HG03378 (cell line): ENCODE measurements around the gene SIM1.

Experiments
- ATAC-seq: cut with Tn5 transposase; IDR thresholded peaks from one replicate; pipeline ENCODE4 v1.9.1; 2021; ENCODE audit warnings: mild to moderate bottlenecking, moderate library complexity; ENCODE audit not compliant: unreplicated experiment

SIM1 gene

DNA sequence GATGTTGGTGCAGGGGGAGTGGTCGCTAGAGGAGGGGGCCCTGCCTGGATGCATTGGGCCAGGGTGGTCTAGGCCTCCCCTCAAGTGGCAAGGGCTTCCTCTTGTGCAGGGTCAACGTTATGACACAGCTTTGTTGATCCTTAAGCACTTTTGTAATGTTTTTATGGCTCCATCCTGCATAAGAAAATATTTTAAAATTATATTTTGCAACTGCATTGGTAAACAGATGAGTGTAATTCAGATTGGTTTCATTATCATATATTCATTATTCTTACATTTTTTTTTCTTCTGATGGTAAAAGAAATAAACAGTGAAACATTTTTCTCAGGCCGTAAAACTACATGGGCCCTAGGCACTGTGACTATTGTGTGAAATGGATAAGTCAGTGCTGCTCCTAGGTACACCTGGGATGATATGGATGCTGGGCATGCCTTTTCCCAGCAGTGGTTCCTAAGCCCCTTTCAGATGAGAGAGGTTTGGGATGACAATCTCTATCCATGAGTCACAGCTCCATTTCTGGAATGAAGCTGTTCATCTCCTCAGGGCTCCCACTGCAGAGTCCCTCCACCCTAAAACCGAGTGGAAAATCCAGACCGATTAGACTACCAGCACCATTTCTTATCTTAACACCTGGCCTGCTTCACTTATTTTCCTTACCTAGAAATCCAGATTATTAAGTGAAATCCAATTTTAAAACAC lies 5.8 kb upstream of the SIM1 start:
- no peak for ATAC-seq

DNA sequence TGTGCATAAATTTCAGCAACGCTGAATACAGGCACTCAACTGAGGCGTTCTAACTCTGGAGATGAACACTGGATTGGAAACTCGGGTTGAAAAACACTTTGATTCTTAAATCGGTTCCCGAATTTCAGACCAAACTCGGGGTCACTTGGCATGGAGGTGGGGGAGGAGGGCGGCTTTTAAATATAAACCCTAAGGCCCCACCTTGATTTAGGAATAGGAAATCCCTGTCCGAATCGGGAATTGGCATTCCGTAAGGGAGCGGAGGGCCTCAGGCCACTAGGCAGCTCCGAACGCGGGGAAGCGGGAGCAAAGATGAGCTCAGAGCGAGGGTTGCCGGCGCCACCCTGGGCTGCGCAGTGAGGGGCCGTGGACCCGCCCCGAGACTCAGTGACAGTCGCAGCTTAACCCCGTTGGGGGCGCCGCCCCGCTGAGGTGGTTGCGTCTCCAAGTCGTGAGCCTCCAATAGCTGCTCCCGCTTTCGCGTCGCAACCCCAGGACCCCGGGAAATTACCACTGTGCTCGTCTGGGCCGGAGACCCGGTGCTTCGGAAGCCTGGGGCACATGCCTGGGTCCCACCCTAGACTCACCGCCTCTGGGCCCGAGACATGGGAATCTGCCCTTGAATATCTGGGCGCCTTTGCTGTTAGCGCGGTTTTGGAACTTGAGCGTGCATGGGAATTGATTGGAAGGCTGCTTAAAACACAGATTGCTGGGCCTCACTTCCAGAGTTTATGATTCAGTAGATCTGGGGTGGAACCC lies 4.6 kb upstream of the SIM1 start:
- ATAC-seq: no peak

DNA sequence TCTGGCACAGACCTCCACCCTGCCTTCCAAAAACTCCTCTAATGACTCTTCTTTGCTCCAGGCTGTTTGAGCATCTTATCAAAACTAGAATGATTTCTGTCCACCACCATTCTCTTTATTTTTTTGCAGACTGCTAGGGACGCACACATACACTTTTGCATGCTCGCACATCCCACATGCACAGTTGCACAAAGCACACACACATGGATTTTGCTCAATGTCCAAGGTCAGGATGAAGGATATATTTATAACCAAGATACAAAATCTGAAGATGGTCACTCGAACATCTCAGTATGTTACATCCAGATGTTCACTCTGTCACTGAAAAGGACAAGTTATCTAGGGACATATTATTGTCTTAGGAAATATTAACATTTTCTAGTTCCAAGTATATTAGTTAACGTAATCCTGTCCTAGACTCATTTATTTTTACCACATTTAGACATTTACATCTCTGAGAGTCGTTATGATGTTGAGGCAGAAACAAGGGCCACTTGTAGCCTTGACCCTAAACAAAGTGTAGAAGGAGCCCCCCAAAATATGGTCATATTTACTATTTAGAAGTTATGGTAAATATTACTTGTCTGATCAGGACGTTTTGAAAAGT lies 3.4 kb upstream of the SIM1 start:
- ATAC-seq: no peak

DNA sequence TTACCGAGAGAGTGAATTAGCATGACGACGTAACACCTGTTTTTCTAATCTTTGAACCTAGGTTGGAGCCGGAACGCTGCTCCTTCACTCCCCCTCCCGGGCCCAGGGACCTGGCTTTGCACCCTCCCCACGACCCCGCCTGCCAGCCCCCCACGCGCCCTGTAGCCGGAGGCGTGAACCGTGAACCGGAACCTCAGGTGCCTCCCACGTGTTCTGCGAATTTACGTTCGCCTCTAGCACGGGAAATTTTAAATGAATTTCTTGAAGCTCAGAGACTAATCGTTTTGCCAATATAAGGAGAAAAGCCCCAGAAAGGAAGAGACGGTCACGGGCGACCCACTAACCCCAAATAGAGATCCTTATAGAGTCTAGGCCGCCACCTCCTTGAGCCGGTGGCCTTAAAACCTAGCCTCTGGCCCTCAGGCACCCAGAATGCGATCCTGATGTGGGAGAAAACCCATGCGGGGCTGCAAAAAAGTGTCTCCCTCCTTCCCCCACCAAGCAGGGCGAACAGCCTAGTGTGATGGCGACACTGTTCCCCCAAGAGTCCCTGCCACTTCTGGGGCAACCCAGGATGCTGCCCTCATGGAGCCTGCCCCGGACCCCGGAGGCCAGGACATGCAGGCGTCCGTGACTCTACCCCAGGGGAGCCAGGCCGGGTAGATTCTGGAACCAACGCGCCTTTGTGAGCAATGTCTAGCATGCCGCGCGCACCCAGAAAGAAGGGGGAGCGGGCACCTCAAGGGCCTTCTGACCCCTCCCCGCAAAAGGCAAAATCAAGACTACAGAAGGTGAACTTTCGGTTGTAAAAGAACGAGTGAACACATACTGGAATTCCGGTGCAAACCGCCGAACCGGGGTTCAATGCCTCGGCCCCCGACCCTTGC lies 2.7 kb upstream of the SIM1 start:
- no peak for ATAC-seq

DNA sequence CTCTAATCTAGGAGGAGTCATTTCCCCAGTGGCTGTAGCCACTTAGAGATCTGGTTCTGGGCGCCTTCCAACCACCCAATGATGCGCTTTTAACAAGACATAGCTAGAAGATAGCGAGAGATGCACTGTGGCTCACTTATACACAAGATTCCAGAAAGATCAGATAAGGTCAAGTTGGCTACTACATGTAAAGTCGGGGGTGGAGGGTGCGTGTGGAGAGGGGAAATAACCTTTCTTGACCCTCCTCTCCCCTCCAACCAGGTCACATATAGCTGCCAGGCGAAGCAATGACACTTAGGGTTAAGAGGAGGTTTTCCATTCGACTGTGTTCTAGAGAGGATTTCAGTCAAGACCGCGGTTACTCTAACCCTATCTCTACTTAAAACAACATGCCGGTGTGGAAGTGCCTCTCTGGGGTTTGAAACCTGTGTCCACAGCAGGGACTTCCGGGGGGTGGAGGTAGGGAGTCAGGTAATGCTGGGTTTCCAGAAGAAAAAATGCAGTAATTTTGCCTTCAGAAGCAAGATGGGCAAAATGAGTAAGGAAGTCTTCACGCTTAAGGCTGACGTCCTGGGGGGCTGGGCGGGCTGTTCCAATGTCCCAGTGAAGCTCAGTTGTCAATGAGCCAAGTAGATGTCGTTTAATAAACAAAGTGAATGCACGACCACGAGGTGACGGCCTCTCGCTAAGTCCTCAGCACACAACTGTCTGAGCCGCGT lies 1.8 kb upstream of the SIM1 start:
- no peak for ATAC-seq

DNA sequence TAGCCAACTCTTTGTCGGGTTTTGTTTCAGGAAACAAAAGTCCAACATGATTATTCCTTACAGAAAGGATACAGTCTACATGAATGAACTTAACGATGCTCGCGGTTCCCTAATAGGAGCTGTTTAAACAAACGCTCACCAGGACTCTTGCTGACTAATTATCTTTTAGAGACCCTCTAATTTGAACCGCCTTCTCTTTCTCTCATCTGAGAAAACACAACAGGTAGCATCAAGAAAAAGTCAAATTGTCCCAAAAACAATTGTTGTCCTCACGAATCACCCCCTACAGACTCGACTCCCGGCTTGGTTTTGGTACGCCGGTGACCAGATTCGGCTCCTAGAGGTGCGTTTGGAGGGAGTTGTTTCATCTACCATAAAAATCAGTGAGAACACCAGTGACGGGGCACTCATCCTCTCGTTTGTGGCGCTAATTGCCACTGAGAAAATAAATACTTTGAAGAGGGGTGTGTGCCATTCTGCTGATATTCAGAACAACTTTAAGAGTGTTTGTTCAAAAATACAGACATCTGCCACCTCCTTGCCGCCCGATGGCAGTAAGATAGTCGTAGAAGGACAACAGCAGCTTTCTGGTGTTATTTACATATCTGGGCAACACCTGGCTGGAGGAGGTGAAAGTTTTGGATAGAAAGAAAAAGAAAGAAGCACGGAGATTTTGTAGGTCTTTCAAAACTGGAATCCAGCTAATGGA lies 1.1 kb upstream of the SIM1 start:
- ATAC-seq: no peak

DNA sequence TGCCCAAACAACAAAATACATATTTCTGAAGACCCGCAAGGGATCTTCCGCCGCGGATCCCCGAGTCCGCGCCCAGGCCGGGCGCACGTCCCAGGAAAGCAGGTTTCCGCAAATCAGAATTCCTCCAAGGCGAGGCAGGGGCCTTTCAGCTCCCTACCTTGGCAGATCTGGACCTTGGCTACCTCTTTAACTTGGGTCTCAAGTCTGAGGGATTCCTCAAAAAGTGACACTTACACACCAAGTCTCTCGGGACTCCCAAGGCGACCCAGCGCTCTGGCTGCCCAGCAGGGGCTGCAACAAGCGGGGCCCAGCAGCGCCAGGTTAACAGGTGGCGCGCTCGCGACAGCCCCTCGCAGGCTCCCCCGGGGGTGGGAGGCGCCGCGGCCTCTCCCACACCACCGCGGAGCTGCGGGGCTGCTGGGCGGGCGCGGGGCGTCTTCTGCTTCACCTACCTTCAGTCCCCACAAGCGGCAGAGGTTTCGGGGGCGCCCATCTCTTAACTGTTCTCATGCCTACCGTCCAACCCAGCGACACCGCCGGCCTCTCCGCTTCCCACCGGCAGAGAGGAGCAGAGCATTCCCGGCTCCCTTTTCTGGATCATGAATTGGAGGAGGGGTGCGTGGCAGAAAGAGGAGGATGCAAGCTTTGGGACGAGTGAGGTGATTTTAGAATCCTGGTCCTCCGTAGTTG lies 414 bp downstream of the SIM1 start:
- no peak for ATAC-seq

DNA sequence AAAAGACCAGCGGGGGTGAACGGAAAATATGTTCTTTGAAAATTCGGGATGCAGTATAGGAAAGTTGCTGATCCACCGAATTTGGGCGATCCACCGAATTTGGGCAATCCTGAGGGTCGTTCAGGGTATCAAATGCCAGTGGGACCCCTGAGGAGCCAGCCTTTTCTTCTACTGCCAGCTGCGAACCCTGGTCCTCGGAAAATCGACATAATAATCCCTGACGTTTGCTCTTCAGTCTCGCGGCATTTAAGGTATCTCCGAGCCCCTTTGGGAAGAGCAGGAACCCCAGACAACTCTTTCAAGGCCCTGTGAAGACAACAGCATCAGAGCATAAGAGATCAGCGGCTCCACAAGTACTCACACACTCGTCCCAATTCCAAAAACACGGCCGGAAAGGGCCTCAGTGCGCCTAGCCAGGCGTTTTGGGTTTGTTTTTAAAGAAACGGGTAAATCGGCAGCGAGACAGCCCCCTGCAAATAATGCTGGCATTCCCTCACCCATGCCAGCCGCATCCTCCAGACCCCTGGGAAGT lies 1.0 kb downstream of the SIM1 start:
- no peak for ATAC-seq

DNA sequence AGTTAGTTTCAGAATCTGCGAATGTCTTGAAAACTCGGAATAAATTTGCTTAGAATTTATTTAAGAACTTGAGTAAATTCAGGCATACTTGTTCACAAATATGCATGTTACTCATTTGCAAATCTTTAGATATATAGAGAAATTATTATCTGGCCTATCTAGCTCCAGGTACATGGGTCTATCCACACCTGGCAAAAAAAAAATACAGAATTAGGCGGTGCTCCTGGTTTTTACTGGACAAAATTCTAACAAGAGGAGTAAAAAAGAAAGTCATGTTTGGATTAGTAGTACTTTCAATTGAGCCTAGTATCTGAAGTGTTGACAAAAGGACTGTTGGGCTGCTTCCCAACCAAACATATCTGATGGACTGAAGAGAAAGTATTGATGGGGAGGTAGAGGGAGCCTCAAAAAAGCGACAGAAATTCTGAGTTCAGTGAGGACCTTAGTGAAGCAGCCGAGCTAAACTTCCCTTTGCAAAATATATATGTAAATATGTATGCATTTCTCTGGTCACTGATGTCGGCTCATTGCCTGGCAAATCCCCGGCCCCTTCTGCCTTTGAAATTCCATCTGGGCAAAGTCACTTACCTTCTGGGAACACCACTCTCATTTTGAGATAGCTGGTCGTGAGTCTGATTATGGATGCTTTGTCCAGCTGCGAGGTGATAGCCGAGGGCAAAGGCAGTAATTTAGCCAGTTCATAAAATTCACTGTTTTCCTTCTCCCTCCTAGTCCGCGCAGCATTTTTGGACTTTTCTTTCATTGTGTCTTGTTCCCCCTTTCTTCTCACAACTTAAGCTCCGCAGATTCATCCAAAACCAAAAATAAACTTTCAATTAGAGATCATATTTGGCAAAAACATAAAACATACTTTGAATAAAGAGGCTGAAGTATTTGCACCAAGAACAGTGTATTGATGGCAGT lies 1.8 kb downstream of the SIM1 start:
- no peak for ATAC-seq

DNA sequence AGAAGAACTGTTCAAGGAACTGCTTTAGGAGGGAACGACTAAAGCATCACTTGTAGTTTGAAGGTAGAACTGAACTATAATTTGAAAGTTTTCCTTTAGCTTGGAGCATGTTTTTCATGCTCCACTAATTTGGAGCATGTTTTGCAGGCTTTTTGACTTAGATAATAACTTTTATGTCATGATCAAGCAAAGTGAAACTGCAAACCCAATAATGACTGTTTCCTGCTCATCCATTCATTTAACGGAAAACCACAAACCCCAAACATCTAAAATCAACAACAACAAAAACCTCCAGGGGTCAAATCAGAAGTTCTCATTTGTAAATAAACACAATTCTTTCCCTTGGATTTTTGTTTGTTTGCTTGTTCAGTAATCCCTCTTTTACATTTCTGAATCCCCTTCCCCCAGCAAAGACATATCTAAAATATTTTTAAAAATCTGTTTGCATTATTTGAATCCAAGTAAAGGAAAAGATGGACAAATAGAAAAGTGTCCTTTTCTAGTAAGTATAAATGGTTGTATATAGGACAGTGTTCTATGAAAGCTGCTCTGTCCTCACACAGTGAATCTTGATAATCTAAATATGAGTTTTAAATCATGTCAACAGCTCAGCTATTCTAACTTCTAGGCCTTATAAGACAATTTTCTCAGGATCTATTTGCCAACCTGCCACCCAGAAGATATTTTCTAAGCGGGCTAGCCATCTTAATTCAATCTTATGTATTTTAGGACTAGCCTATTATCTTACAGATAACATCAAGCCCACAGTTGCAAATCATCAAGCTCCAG lies 2.6 kb downstream of the SIM1 start:
- ATAC-seq: no peak

DNA sequence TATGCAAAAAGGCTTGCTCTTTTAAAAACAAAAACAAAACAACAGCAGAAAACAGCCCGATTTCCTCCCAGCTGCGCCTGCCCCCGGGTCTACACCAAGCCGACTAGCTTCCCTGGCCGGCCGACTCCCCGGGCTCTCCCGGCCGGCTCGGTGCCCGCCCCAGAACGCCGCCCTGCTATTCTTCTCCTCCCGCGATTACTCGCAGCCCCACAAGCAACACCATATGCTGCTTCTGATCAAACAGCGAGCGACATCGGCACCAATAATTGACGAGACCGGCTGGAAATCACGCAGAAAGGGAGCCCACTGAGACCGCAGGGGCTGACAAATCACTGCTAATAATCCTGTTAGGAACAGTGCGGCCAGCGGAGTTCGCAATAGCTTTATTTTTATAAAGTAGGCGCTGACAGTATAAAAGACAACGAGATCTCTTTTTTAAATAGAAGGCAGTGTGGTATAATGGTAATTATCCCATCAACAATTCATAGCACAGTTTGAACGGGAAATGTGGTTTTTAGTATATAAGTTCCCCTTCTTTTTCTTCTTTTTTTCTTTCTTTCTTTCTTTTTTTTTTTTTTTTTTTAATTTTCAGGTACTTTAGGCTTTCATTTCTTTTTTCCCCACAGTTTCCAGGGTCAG lies 3.3 kb downstream of the SIM1 start:
- ATAC-seq: no peak

DNA sequence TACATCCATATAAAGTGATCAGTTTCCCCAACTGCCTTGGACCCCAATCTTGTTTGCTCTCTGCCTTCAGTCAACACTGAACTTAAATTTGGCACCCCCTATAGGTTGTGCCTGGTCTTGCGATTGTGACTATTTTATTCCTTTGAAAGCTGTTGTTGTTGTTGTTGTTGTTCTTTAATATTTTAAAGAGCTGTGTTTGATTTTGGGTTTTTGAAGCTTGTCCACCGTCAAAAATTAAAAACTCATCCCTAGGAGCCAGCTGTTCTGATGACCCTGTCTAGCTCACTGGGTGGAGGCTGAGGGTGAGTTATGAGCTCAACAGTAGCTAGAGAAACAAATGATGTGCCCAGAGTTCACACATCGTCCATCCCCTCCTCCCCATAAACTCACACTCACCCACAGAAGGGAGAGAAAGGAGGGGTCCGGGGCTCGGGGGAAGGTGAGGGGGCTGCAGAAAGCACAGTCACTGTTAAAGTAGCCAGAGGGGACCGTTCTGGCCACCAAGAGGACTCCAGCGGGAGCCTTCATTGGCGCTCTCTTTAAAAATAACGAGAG lies 4.0 kb downstream of the SIM1 start:
- ATAC-seq: no peak

DNA sequence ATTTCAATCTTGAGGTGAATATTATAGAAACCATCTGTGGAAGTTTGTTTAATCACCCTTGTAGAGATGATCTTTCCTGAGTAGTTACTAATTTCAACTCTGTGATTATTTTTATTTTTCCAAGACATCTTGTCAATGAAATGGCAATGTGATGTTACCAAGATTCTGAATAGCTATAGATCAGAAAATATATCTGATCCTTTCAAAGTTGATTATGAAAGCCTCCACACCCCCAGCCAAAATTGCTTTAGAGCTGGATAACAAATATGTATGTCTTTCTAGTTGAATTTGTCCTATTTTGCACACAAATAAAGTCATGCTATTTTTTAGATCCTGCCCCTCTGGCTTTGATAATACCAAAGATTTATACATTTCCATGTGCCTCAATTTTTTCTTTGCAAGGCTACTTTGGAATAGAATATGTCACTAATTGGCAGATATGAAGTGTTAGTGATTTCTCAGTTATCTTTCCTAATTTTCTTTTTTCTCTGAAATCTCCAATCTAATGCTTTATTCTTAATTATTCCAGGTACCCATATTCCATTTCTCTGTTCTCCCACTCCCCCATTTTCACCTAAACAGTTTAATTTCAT lies 5.0 kb downstream of the SIM1 start:
- no peak for ATAC-seq

DNA sequence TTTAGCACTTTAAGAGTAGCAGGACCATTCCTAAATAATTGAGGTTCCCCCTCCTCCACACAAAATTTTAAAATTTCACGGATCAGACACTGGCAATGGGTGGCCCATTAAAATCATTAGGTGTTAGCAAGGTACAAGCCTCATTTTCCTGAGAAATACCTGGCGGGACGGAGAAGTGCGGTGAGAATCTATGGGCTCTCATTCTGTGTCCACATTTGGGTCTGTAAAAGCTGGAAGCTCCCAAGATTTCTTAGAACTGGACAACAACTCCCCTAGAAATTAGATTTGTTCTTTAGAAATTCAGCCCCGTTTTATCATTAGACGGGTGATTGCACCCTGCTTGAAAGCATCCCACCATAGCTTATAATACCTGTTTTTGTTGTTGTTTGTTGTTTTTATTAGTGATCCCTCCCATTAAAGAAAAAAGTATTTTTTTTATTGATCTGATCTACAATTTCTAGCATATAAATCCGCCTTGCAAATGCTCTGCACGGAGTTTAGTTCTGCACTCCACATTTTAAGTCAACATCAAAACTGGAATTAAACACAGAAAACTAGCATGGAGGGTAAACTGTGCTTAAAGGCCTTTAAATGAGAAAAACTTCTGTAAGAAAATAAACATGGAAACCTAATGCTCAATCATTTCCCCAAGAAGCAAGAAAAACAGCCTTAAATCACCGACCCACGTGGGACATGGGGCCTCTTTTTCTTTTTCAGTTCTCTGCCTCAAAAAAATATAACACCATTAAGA lies 5.7 kb downstream of the SIM1 start:
- ATAC-seq: no peak

DNA sequence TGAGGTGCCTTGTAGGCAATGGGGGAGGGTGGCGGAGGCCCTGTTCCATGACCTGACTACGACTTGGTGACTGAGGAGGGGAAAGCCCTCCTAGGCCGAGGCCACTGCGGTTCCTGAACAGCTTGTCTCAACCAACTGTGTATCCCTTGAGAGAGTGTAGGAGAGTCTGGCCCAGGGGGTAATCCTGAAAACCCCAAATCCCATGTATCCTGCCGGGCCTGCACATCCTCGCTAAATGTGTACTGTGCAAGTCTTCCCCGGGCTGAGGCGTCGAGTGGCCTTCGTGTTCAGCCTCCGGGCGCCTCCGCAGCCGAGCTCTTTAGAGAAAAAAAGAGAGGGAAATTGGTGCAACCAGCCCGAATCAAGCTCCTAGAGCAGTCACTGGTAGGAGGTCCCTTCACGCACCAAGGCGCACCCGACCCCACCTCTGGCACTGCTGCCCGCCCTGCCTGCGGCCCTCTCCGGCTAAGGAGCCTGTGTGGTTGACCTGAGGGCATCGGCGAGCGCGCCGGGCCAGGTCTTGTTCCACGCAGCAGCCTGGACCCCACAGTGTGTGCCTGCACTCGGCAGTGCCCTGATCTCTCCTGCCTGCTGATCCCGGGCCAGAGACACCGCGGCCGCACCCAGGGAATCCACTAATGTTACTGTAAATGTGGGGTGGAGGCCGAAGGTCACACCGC lies 7.3 kb downstream of the SIM1 start:
- no peak for ATAC-seq
